Thoracic aorta (tissue), 2 donors: ENCODE data around the gene SMU1. TPM values are rescaled to one million over a fixed set of nuclear protein-coding genes. Genes with fewer than 3 reads are reported as not detected.

Experiments
- ATAC-seq: fragments of 150-250 bp; one replicate; pipeline ENCODE4 v1.8.0; 2017; ENCODE audit warnings: low read depth; ENCODE audit not compliant: insufficient number of reproducible peaks, low FRiP score
- DNase-seq: peaks from one replicate; pipeline ENCODE4 v3.0.0-alpha.2; 2020; ENCODE audit warnings: low spot score
- H3K27ac ChIP-seq, 2 donors: fragments of 200-600 bp; sonication (generic); 1 replicate in 1 of 2; 2 replicates in 1 of 2; pipeline ENCODE4 v1.5.1; 2016; ENCODE audit warnings: mild to moderate bottlenecking in 2 of 2, moderate library complexity in 2 of 2
- H3K27me3 ChIP-seq: fragments of 200-600 bp; sonication (generic); replicated peaks from 2 replicates; pipeline ENCODE4 v1.6.0; 2016; ENCODE audit warnings: mild to moderate bottlenecking; ENCODE audit not compliant: insufficient read depth
- H3K36me3 ChIP-seq: fragments of 200-600 bp; sonication (generic); one replicate; pipeline ENCODE4 v1.5.1; 2016
- H3K4me1 ChIP-seq, 2 donors: fragments of 200-600 bp; sonication (generic); 1 replicate in 1 of 2; 2 replicates in 1 of 2; pipeline versions ENCODE4 v1.5.1 to v1.6.0; 2016; ENCODE audit warnings: low read depth in 2 of 2, mild to moderate bottlenecking in 1 of 2; ENCODE audit not compliant: control insufficient read depth in 1 of 2
- H3K4me3 ChIP-seq: fragments of 200-600 bp; sonication (generic); 2 replicates; pipeline ENCODE4 v1.5.1; 2016; ENCODE audit warnings: mild to moderate bottlenecking
- H3K9me3 ChIP-seq: fragments of 200-600 bp; sonication (generic); 2 replicates; pipeline ENCODE4 v1.5.1; 2016
- CTCF ChIP-seq: fragments of 200-600 bp; sonication (generic); IDR thresholded peaks from one replicate; pipeline ENCODE4 v1.5.1; 2019; ENCODE audit warnings: antibody characterized with exemption
- total RNA-seq, 2 donors: library from RNA; depleted of rRNA; stranded (reverse); fragments of >200 nt; gene quantifications; one replicate each; pipeline versions ENCODE4 v1.1.0 to v1.2.3, GENCODE V29; 2016

The SMU1 gene
- total RNA-seq, 2 donors from 2014 or later, result 14.9 to 19.0 TPM

DNA sequence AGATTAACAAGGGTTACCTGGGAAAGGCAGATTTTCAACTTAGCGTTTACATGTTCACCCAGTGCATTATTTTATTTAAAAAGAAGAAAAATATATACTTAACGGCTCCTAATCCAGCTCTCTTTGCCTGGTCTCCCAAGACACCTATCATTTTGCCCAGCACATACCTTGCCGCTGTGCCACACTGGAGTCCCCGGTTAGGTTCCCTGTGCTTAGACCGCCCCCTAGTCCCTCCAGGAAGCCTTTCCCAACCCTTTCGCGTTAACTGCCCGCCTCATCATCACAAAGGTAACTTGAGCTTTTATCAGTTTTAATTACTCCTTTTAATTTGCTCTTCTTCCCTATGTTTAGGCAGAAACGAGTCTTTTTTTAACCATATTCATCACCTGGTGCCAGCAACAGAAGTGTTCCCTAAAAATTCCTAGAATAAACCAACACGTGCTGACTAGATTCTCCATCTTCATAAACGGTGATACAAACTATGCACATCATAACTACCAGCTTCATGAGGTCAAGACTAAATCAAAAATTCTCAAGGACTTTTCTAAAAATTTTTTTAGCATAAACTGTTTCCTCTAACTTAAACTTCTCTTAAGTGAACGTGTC lies 31.7 kb downstream of the SMU1 start:
- no peak for ATAC-seq

DNA sequence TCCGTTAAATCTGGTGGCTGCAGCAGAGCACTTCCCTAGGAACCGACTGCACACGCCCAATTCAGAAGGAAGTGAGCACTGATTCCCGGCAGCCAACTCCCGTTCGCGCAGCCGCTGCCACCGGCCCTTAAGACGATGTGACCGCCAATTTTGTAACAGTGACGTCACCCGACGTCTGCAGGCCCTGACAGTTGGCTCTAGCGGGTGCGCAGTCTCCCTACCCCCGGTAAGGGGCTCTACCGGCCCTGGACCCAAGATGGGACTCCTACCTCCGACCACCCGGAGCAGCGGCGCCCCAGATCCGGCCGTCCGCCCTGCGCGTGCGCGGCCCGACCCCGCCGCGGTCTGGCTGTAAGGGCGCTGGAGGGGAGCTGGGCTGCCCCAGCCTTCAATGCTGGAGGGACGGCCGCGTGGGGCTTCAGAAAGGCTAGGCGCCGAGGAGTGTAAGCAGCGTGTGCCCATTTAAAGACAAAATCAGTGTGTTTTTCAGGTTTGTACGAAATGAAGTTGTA lies 32.3 kb downstream of the SMU1 start:
- H3K27me3 ChIP-seq, result no peaks in the 10 kb centered on the region
- DNase-seq (peak; percentile 78), ATAC-seq (peak; percentile 86)
- H3K4me3 ChIP-seq, result peak overlapping the region; percentile 74
- no peaks in the 10 kb centered on the region for H3K9me3 ChIP-seq
- H3K4me1 ChIP-seq, result peaks cover 0 to 6% of the 10 kb centered on the region in 2 donors
- no peak for TF ChIP-seq CTCF
- H3K36me3 ChIP-seq, result peaks cover 9% of the 10 kb centered on the region
- peak overlapping the region; percentile 88 to 93 for H3K27ac ChIP-seq

More for the DNA sequence above, 31.7 kb downstream of the SMU1 start:
- Histone ChIP-seq H3K27ac (peak overlapping the region; percentile 88 to 93), H3K9me3 (no peaks in the 10 kb centered on the region), H3K4me1 (peaks cover 0 to 6% of the 10 kb centered on the region in 2 donors), H3K36me3 (peaks cover 8% of the 10 kb centered on the region), H3K27me3 (no peaks in the 10 kb centered on the region), H3K4me3 (peak overlapping the region; percentile 74)
- no peak for TF ChIP-seq CTCF
- DNase-seq, result no peak

- no peak for TF ChIP-seq CTCF
- Histone ChIP-seq H3K27me3 (no peaks in the 10 kb centered on the region), H3K9me3 (no peaks in the 10 kb centered on the region), H3K4me1 (peaks cover 0 to 6% of the 10 kb centered on the region in 2 donors), H3K27ac (peak overlapping the region; percentile 88 to 93), H3K4me3 (peak overlapping the region; percentile 74), H3K36me3 (peaks cover 15% of the 10 kb centered on the region)
- no peak for ATAC-seq
- no peak for DNase-seq
Measured at GRCh38 chr9:33043671-33044070, 32.8 kb downstream of the SMU1 start.

- peaks cover 0 to 6% of the 10 kb centered on the region in 2 donors for H3K4me1 ChIP-seq
- no peaks in the 10 kb centered on the region for H3K9me3 ChIP-seq
- DNase-seq (no peak), ATAC-seq (no peak)
- H3K4me3 ChIP-seq, result no peak overlapping the region
- H3K27ac ChIP-seq, result no peak overlapping the region
- peaks cover 23% of the 10 kb centered on the region for H3K36me3 ChIP-seq
- no peaks in the 10 kb centered on the region for H3K27me3 ChIP-seq
- TF ChIP-seq CTCF, result no peak
Measured at GRCh38 chr9:33042473-33042872, 34.0 kb downstream of the SMU1 start.

DNA sequence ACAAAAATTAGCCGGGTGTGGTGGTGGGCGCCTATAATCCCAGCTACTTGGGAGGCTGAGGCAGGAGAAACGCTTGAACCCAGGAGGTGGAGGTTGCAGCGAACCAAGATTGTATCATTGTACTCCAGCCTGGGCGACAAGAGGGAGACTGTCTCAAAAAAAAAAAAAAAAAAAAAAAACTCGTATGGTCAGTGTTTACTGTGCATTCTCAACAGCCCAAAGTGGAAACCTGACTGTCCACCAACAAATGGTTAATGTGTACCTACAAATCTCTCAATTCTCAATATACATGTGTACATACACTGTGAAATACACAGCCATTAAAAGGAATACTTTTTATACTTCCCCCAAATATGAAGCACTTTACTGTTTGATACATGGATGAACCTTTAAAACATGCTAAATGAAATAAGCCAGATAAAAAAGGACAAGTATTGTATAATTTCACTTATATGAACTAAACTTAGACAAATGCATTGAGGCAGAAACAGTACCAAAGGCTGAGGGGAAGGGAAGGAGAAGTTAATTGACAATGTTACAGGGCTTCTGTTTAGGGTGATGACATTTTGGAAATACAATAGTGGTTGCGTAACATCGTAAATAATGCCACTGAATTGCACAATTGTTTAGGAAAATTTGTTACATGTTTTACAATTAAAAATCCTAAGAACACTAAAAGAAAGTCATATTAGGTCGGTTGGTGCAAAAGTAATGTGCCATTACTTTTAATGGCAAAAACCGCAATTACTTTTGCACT lies 34.9 kb downstream of the SMU1 start:
- Histone ChIP-seq H3K27me3 (no peaks in the 10 kb centered on the region), H3K4me3 (no peak overlapping the region), H3K27ac (no peak overlapping the region), H3K9me3 (no peaks in the 10 kb centered on the region), H3K4me1 (peaks cover 0 to 6% of the 10 kb centered on the region in 2 donors), H3K36me3 (peaks cover 26% of the 10 kb centered on the region)
- DNase-seq (no peak), ATAC-seq (no peak)
- TF ChIP-seq CTCF, result no peak
